ENCODE measurements around the gene DYRK1A. TPM values are rescaled to one million over a fixed set of nuclear protein-coding genes. Genes with fewer than 3 reads are reported as not detected.

The DYRK1A gene
- total RNA-seq, 2 experiments from 2014 or later = 58.4 to 65.1 TPM

DNA sequence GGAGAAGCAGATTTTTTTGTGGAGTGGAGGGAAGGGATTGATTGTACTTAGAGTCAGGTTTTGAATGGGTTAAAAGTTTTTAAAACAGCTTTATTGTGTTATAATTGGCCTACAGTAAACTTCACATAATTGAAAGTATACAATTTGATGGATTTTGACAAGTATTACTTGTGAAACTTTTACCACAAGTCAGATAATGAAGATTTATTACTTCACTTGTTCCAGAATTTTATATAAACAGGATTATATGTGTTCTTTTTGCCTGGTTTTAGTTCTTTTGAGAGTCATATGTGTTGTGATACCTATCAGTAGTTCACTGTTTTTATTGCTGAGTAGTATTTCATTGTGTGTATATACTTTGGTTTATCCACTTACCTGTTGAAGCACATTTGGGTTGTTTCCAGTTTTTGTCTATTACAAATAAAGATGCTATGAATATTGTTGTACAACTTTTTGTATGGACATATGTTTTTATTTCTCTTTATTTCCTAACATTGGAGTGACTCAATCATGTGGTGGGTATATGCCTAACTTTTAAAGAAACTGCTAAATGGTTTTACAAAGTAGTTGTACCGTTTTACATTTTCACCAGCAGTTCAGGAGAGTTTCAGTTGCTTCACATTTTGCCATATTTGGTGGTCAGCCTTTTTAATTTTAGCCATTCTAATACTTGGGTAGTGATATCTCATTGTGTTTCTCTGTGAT, 71.0 kb downstream of the DYRK1A start:
- ChIA-PET POLR2A (no interaction called here), CTCF (ENCODE audit: unreplicated experiment) (no interaction called here)
- TF ChIP-seq, protein P1, sequence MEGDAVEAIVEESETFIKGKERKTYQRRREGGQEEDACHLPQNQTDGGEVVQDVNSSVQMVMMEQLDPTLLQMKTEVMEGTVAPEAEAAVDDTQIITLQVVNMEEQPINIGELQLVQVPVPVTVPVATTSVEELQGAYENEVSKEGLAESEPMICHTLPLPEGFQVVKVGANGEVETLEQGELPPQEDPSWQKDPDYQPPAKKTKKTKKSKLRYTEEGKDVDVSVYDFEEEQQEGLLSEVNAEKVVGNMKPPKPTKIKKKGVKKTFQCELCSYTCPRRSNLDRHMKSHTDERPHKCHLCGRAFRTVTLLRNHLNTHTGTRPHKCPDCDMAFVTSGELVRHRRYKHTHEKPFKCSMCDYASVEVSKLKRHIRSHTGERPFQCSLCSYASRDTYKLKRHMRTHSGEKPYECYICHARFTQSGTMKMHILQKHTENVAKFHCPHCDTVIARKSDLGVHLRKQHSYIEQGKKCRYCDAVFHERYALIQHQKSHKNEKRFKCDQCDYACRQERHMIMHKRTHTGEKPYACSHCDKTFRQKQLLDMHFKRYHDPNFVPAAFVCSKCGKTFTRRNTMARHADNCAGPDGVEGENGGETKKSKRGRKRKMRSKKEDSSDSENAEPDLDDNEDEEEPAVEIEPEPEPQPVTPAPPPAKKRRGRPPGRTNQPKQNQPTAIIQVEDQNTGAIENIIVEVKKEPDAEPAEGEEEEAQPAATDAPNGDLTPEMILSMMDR (conservative IDR thresholded peaks at IDR 0.05; ENCODE audit: low read length) = no peak
- no peak for TF ChIP-seq EZH2phosphoT487 (IDR thresholded peaks at IDR 0.05; ENCODE audit: borderline replicate concordance, low read depth, low read length)
- Histone ChIP-seq H4K20me1 (ENCODE audit: insufficient read depth, low read length) (peaks cover 50% of the 10 kb centered on the region), H3K79me2 (ENCODE audit: insufficient read depth, low read depth, low read length) (peaks cover 98% of the 10 kb centered on the region), H3K4me3 (ENCODE audit: low read depth, low read length, poor library complexity, severe bottlenecking) (no peak overlapping the region), H3K4me1 (ENCODE audit: insufficient read depth, low read length, poor library complexity, severe bottlenecking) (no peaks in the 10 kb centered on the region), H3K4me2 (ENCODE audit: low read length) (no peak overlapping the region), H2AFZ (ENCODE audit: low read length) (no peak overlapping the region), H3K36me3 (ENCODE audit: insufficient read depth, low read length) (peaks cover 21% of the 10 kb centered on the region), H3K27ac (ENCODE audit: low read depth, low read length, poor library complexity, severe bottlenecking) (no peak overlapping the region), H3K9me3 (ENCODE audit: low read length) (no peaks in the 10 kb centered on the region), H3K9me2 (ENCODE audit: insufficient read depth, low read length) (no peaks in the 10 kb centered on the region)
- intact Hi-C loops (cut with micrococcal nuclease; ENCODE audit: unreplicated experiment) = no loop called here
- DNase-seq (ENCODE audit: low spot score) = no peak
- no TSS peak for BruUV-seq (replicated peaks)

DNA sequence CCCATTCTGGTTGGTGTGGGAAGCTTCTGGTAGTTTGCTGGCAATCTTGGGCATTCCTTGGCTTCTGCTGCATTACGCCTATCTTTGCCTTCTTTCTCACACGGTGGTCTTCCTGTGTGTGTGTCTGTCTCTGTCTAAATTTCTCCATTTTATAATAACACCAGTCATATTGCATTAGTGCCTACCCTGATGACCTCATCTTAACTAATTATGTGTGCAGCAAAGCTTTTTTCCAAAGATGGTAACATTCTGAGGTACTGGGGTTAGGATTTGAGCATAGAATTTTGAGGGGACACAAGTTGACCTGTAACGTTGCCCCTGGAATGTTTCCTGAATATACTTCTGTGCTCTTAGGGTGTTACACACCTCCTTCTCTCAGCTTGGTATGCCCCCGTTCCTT, 77.1 kb downstream of the DYRK1A start:
- Histone ChIP-seq H4K20me1 (ENCODE audit: insufficient read depth, low read length) (peaks cover 59% of the 10 kb centered on the region), H3K4me1 (ENCODE audit: insufficient read depth, low read length, poor library complexity, severe bottlenecking) (no peaks in the 10 kb centered on the region), H3K9me2 (ENCODE audit: insufficient read depth, low read length) (no peaks in the 10 kb centered on the region), H3K4me3 (ENCODE audit: low read depth, low read length, poor library complexity, severe bottlenecking) (no peak overlapping the region), H2AFZ (ENCODE audit: low read length) (no peak overlapping the region), H3K27ac (ENCODE audit: low read depth, low read length, poor library complexity, severe bottlenecking) (no peak overlapping the region), H3K4me2 (ENCODE audit: low read length) (no peak overlapping the region), H3K79me2 (ENCODE audit: insufficient read depth, low read depth, low read length) (peaks cover 100% of the 10 kb centered on the region), H3K36me3 (ENCODE audit: insufficient read depth, low read length) (peaks cover 24% of the 10 kb centered on the region), H3K9me3 (ENCODE audit: low read length) (no peaks in the 10 kb centered on the region)
- POLR2A ChIA-PET = interaction anchor here (0.5 kb wide), 1 partner anchor 12 kb away, joined by 3 read pairs; no protein-coding TSS in a partner anchor
- TF ChIP-seq, protein P1 (conservative IDR thresholded peaks at IDR 0.05; ENCODE audit: low read length) = no peak
- no peak for TF ChIP-seq EZH2phosphoT487 (IDR thresholded peaks at IDR 0.05; ENCODE audit: borderline replicate concordance, low read depth, low read length)
- intact Hi-C loops (cut with micrococcal nuclease; ENCODE audit: unreplicated experiment) = no loop called here
- BruUV-seq (replicated peaks) = no TSS peak
- CTCF ChIA-PET (ENCODE audit: unreplicated experiment) = no interaction called here
- no peak for DNase-seq (ENCODE audit: low spot score)

DNA sequence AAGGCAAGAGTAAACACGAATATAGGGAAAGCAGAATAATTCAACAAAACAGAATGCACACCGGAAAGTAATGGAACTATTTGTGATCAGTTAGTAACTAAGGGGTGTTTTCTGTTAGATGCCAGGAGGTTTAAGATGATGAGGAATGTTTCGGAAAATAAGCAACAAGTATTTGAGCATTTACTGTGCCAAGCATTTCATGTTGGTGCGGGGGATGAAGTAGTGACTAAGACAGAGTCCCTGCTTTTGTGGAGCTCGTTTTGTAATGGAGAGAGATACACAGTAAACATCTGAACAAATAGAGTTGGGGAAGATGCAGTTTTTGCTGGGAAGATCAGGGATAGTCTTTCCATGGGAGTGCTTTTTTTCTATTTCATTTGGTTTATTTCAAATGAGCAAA, 78.7 kb downstream of the DYRK1A start:
- no peak overlapping the region for H2AFZ ChIP-seq (ENCODE audit: low read length)
- TF ChIP-seq, protein P1 (conservative IDR thresholded peaks at IDR 0.05; ENCODE audit: low read length) = no peak
- no peak for TF ChIP-seq EZH2phosphoT487 (IDR thresholded peaks at IDR 0.05; ENCODE audit: borderline replicate concordance, low read depth, low read length)
- ChIA-PET POLR2A (interaction anchor here (1.0 kb wide), 1 partner anchor 10 kb away, joined by 3 read pairs; no protein-coding TSS in a partner anchor), CTCF (ENCODE audit: unreplicated experiment) (no interaction called here)
- no peak overlapping the region for H3K4me2 ChIP-seq (ENCODE audit: low read length)
- intact Hi-C loops (cut with micrococcal nuclease; ENCODE audit: unreplicated experiment) = no loop called here
- H3K27ac ChIP-seq (ENCODE audit: low read depth, low read length, poor library complexity, severe bottlenecking) = no peak overlapping the region
- no TSS peak for BruUV-seq (replicated peaks)
- peaks cover 53% of the 10 kb centered on the region for H4K20me1 ChIP-seq (ENCODE audit: insufficient read depth, low read length)
- peaks cover 100% of the 10 kb centered on the region for H3K79me2 ChIP-seq (ENCODE audit: insufficient read depth, low read depth, low read length)
- H3K4me3 ChIP-seq (ENCODE audit: low read depth, low read length, poor library complexity, severe bottlenecking) = no peak overlapping the region
- no peak for DNase-seq (ENCODE audit: low spot score)
- H3K9me2 ChIP-seq (ENCODE audit: insufficient read depth, low read length) = no peaks in the 10 kb centered on the region
- no peaks in the 10 kb centered on the region for H3K4me1 ChIP-seq (ENCODE audit: insufficient read depth, low read length, poor library complexity, severe bottlenecking)
- peaks cover 29% of the 10 kb centered on the region; the same call in 1 of the 2 replicates for H3K36me3 ChIP-seq (ENCODE audit: insufficient read depth, low read length)
- no peaks in the 10 kb centered on the region for H3K9me3 ChIP-seq (ENCODE audit: low read length)
